Sciatic nerve (tissue), 2 donors: Measurements from ENCODE around the gene MTG2. TPM values are rescaled to one million over a fixed set of nuclear protein-coding genes. Genes with fewer than 3 reads are reported as not detected.

Experiments used
- ATAC-seq: fragments of 200-7000 bp; cut with Tn5 transposase; one replicate; pipeline ENCODE4 v1.9.1; 2020; ENCODE audit warnings: mild to moderate bottlenecking, moderate library complexity
- DNase-seq: peaks from one replicate; pipeline ENCODE4 v3.0.0-alpha.2; 2020; ENCODE audit warnings: low spot score
- intact Hi-C: fragments of 100-400 bp; cut with DNase I; formaldehyde crosslinking; loops from one replicate; pipeline ENCODE4 v1.14.2; 2022
- total RNA-seq: library from RNA; stranded (reverse); fragmentation: NEBNext Ultra II Directional; extraction: Animal tissue kit (Norgen Biotek cat#: 25700); gene quantifications from one replicate; pipeline ENCODE4 v1.2.1, GENCODE V29; 2021
- donor health status: DM: no; HTN: no; CAD: no.
- donor health status: DM: no; HTN: no; CAD: no.

Gene MTG2
- total RNA-seq, 1 donor from 2014 or later, result 31.4 TPM

DNA sequence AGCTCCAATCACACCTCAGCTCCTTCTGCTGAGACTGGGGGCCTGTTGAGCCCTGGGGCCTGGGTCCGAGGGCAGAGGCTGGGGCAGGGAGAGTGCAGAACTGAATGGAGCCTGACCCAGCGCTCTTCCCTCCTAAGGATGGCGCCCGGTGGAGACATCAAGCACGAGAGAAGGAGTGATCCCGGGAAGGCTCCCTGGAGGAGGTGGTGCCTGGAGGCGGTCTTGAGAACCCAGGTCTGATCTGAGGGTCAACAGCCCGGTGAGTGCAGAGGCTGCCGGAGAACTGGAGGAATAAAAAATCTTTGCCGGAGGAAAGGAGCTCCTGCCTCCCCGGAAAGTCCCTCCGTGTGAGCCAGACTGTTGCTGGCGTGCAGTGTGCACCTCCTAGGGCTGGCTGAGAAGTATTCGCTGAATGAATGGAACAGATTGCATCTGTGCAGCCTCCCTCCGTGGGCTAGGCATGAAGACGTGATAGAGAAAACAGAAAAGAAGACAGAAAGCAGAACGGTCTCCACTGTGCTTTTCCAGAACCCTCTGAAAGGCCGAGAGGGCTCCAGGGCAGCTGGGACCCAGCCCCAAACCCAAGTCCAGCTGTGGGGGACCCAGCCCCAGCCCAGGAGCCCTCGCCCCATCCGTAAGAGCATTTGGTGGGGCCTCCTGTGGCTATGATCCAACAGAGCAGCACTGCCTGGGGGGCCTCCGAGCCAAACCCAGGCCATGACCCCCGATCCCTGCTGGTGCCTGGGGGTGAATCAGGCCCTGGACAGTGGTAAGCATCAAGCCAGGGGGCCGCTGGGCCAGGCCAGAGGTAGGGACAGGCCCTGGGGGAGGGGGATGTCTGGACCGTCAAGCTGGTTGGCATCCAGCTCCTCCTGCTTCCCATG is 44.1 kb downstream of the MTG2 start:
- intact Hi-C loops, result no loop called here
- DNase-seq (no peak), ATAC-seq (no peak)

DNA sequence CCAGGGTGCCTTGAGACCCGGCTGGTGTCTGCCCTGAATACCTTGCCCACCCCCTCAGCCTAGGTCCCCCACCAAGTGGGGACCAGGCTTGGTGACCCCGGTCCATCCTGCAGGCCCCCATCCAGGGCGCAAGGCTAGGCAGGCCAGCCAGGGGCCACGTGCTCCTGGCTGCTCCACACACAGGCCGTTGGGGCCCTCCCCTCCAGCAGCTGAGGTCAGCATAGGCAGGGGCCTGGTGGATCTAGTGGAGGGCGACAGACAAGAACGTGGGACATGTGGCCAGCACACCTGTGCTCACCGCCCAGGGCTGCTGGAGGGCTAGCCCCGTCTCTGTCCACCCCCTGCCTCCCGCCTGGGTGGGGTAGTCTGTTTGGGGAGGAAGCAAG is 44.8 kb downstream of the MTG2 start:
- DNase-seq (no peak), ATAC-seq (no peak)
- intact Hi-C loops, result no loop called here

DNA sequence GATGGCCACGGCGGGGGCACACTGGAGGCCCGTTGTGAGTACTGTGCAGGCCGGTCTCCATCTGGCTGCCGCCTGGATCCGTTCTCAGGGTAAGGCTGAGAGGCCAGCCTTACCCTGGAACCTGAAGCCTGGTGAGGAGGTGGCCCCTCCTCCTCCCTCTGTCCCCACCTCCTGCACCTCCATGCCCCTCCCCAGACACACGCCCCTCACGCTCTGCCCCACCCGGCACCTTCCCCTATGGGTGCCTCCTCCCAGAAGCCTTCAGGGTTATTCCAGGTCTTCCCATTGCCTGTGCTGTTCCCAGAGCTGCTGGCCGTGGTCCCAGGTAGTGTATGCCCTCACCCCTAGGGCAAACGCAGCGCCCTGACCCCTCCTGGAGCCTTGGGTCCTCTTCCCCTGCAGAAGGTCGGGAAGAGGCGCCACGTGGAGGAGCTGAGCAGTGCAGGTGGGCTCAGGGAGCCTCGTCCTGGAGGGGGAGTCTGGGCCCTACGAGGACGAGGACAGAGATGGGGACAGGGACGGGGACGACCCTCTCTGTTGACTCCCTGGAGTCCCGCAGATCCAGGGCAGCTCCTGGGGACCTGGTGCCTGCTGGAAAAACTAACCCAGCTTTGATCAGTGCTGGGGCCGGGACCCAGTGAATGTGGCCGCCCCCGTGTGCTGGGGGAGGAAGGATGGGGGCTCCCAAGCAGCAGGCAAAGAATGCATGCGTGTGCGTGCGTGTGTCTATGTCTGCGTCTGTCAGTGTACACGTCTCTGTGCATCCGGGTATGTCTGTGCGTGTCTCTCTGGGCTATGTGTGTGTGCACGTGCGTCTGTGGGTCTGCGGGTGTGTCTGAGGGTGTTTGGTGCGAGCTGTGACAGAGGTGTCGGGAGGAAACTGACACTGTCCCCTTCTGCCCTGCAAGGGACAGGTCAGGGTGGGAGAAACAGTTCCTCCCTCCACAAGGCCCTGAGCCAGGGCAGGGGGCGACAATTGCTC is 45.4 kb downstream of the MTG2 start:
- DNase-seq (no peak), ATAC-seq (no peak)
- intact Hi-C loops, result no loop called here

DNA sequence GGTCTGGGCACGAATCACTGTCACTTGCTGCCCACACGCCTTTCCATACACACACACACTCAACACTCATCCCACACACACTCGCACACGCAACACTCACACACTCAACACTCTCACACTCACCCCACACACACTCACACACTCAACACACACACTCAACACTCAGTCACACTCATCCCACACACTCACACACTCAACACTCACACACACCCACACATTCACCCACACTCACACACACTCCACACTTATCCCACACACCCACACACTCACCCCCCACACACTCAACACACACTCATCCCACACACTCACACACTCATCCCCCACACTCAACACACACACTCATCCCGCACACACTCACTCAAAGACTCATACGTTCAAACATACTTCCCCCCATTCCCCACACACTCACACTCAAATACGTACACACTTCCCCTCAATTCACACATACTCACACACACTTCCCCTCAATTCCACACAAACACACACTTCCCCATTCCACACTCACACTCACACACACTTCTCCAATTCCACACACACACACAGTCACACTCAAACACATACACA is 46.2 kb downstream of the MTG2 start:
- intact Hi-C loops, result no loop called here
- no peak for ATAC-seq
- no peak for DNase-seq

DNA sequence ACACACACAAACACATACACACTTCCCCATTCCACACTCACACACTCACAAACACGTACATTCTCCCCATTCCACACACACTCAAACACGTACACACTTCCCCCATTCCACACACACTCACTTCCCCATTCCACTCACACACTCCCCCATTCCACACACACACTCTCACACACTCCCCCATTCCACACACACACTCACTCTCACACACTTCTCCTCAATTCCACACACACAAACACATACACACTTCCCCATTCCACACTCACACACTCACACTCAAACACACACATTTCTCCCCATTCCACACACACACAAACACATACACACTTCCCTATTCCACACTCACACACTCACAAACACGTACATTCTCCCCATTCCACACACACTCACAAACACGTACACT is 46.8 kb downstream of the MTG2 start:
- intact Hi-C loops, result no loop called here
- no peak for ATAC-seq
- no peak for DNase-seq

DNA sequence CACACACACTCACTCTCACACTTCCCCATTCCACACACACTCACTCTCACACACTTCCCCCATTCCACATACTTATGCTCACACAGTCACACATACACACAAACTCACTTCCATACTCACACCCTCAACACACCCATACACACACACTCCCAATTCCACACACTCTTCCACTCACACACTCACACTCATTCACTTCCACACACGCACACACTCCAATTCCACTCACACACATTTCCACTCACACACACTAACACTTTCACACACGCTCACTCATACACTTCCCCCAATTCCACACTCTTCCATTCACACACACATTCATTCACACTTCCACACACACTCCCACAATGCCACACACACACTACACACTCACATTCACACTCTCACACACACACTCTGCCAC is 47.4 kb downstream of the MTG2 start:
- no peak for ATAC-seq
- intact Hi-C loops, result no loop called here

DNA sequence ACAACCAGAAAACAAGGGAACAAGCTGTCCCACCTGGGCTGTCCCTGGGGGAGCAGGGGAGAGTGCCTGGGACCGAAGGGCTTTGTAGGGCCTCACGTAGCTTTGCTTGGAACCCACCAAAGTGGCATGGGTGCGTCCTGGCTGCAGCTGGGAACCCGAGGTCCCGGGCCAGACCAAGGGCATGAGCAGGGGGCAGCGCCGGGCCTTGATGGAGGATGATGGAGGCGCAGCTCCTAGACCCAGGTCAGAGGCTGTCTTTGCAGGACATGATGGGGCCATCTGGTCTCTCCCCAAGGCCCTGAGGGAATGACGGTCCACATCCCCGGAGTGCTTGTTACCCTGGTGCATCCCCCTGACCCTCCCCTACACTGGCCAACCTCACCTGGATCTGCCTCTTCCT is 47.9 kb downstream of the MTG2 start:
- ATAC-seq (no peak), DNase-seq (no peak)
- intact Hi-C loops, result no loop called here

More for the DNA sequence above, 47.4 kb downstream of the MTG2 start:
- DNase-seq, result no peak

DNA sequence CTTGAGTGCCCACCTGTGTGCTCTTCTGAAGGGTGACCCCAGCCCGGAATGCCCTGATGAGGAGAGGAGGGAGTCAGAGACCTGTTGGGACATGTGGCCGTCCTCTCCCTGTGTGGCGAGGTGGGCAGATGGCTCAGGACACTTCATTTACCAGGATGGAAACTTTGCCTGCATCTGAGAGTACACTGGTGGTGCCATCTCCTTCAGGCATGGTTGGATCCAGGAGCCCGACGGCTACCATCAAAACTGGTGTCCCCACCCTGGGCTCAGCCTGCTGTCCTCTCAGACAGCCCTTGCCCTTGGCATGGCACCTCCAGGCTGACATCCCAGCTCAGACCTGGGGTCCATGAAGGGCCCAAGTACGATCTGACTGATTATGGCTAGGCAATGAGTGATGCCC is 48.5 kb downstream of the MTG2 start:
- no peak for ATAC-seq
- intact Hi-C loops, result no loop called here
- no peak for DNase-seq

DNA sequence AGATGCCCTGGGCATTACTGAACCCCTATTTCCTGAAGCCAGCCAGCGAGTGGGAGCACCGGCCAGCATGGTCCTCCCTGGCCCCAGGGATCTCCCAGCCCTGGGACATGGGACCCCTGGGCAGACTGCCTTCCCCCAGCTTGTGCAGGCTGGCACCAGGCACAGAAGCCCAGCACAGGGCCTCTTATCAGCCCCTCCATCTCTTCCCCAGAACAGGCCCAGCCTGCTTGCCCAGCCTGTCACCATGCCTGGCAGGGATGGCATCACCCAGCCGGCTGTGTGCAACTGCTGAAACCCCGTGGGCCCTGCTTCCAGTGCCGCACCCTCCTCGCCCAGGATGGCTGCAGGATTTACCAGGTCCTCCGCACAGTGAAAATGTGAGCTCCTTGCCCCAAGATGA is 49.4 kb downstream of the MTG2 start:
- DNase-seq (no peak), ATAC-seq (no peak)
- intact Hi-C loops, result no loop called here

DNA sequence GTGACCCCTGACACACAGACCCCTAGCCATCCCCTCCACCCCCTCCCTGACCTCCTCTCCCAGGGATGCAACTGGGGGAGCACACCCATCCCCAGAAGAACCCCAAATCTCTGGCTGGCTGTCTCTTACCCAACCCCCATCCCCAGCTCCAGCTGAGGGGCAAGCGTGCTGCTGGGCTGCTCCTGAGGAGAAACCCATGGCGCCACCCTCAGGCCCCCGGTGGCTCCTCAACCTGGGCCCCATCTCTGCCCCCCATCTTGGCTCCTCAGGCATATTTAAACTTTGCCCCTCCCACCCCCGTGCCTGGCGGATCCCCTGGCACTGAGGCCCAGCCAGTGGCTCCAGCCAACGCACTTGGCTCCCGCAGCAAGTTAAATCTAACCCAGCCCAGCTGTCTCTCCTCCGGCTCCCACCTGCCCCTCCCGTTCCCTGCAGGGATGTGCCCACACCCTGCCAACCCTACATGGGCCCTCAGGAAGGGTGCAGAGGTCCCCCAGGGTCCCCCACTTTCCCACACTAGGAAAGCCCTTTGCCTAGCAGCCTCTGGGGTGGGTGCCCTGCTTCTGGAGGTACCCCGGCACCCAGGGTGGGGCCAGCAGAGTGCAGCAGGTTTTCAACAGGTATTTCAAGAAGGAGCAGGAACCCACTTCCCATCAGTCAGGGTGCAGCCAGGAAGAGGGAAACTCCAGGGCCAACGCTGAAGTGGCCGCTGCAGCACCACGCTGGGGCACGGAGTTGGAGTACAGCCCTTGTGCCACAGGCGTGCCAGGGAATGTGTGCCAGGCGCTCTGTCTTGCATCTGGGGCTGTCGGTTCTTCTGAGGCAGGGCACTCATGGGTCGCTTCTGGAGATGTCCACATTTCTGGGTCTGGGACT is 50.2 kb downstream of the MTG2 start:
- DNase-seq, result no peak
- intact Hi-C loops, result no loop called here
- ATAC-seq, result no peak

DNA sequence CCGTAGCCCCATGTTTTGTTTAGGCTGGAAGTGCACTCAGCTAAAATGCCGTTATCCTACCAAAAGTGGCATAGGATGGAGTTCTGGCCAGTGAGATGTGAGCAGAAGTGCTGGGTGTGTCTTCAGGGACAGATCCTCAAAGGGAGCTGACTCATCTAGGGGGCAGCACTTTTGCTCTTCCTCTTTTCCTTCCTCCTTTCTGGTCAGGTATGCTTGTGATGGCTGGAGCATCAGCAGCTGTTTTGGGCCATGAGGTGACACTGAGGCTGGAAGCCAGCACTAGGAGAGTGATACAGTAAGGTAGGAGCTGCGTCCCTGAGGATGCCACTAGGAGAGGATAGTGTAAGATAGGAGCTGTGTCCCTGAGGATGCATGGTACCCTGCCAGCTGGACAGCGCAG is 50.9 kb downstream of the MTG2 start:
- no peak for ATAC-seq
- no peak for DNase-seq
- intact Hi-C loops, result no loop called here

DNA sequence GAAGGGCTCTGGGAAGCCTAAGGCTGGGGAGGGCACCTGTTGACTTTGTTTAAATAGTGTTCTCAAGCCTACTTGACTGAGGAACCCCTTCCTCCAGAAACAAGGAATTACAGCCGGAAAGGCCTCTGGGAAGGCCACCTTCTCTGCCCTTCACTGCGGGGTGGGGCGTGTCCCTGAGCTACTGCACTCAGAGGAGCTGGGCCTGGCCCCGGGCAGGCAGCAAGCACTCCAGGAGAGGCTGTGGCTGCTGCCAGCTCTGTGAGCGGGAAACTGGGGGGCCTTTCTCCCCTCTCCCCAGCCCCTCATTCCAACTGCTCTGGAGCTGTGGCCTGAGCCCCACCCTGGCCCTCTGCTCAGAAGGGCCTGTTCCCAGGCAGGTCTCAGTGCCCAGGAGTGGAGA is 51.5 kb downstream of the MTG2 start:
- no peak for DNase-seq
- intact Hi-C loops, result no loop called here
- ATAC-seq, result no peak

DNA sequence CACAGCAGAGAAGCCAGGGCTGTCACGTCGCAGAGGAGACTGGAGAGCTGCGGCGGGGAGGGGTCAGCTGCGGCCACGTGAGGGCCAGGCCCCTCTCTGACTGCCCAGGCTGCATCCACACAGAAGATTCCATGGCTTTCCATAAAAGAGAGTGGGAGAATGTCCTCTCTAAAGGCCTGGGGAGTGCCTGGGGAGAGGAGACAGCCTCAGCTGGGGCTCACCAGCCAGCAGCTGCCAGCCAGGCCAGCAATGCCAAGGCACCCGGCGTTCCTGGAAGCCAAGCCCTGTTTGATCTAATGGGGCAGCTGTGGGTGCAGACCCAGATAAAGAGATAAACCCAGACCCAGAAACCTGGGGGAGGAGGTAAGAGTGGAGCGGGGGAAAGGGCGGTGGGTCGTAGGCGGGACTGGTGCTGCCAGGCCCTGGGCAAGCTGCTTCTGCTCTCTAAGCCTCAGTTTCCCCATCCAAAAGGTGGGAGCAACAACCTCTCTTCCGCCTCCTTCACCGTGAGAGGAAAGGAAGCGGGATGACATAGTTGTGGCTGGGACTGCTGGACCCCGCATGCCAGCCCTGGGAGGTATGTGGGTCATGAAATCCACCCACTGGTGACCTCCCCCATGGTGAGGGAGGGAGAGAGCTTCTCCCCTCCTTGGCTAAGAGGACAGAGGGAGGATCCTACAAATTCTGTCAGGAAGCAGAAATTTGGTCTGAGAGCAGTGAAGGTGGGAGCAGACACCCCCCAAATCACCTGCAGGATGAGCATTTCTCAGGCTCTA is 52.4 kb downstream of the MTG2 start:
- intact Hi-C loops, result no loop called here

DNA sequence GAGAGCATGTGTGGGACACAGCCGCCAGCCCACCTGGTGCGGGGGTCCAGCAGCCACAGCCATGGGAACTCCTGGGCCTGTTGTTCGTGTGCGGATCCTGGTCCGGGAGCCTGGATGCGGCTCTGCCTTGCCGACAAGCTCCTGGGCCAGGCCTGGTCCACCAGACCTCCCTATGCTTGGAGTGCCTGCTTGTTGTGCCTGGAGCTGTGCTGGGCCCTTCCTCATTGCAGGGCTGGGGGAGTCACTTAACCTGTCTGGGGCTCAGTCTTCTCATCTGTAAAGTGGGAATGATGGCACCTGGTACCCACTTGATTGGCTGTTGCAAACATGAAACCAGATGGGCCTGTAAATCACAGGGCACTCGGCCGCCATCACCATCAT is 52.9 kb downstream of the MTG2 start:
- ATAC-seq, result no peak
- intact Hi-C loops, result no loop called here
- DNase-seq, result no peak

More for the DNA sequence above, 52.4 kb downstream of the MTG2 start:
- ATAC-seq (no peak), DNase-seq (no peak)

DNA sequence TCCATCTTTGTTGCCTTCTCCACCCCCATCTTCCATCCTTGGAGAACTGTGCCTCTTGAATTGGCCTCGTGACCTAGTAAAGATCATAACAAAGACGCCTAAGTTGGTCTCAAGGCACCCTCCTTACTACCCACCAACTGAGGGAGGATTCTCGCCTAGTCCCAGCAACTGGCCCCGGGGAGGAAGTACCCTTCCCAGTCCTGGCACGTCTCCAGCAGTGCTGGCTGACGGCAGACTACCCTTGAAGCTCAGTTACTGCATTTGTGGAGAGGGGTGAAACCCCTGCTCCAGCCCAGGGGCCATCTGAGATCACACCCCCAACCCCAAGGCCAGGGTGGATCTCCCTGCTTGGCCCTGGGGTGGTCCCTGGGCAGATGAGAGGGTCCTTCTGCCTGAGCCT is 53.4 kb downstream of the MTG2 start:
- ATAC-seq (no peak), DNase-seq (no peak)
- intact Hi-C loops, result no loop called here

DNA sequence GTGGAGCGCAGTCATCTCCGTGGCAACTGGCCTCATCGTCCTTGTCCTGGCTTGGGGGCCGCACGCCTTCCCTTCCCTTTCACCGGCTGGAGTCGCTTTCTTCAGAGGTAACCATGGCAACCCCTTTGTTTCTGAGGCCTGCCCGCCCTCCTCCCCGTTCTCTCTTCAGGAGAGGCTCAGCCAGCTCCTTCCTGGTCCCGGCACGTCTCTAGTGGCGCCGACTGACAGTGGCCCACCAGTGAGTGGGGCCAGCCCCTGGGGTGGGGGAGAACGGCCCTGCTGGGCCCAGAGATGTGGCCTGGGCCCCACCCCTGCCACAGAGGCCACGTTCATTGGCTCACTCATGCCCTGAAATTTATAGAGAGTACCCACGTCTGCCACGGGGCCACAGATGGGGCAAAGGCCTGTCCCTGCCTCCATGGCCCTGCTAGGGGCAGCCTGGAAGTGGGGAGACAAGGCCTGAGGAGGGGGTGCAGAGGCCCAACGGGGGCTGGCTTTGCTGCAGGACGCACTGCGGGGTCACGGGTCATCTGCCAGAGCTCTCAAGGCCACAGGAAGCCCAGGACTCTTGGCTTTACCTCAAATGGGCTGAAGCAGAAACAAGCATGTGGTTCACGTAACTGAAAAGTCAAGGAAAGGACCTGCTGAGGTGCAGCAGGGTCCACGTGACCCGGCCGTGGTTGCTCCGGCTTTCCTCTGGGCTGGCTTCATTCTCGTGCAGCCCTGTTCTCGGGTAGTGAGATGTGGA is 54.1 kb downstream of the MTG2 start:
- ATAC-seq (no peak), DNase-seq (no peak)
- intact Hi-C loops, result no loop called here

DNA sequence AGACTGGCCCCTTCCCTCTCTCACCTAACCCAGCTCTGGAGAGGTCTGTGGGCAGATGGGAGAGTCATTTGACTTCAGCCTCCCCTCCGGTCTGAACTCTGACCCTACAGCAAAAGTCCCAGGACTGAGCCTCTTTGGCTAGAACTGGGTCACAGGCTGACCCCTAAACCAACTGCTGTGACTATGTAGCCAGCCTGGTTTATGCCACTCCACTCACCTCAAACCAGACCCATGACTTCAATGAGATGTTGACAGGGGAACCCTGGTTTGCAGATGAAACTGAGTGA is 54.6 kb downstream of the MTG2 start:
- intact Hi-C loops, result no loop called here
- no peak for DNase-seq
- ATAC-seq, result no peak
